ENCODE results near the gene TM4SF20.

TM4SF20 gene

GRCh38 chr2:227374158-227374557 lies 4.9 kb downstream of the TM4SF20 start:
- no peaks in the 10 kb centered on the region for H3K36me3 ChIP-seq (ENCODE audit: control insufficient read depth in 2 of 2, insufficient read depth in 1 of 2, low read length in 2 of 2)
- no peak overlapping the region for H3K27ac ChIP-seq (ENCODE audit: extremely low read depth, low read depth, low read length)
- POLR2A ChIA-PET: no interaction called here
- H3K4me1 ChIP-seq (ENCODE audit: control insufficient read depth, insufficient read depth, low read length): peaks cover 12% of the 10 kb centered on the region
- H3K4me3 ChIP-seq (ENCODE audit: low read depth, low read length): no peak overlapping the region
- H3K9me3 ChIP-seq (ENCODE audit: control insufficient read depth, insufficient read depth, low read depth, low read length): no peaks in the 10 kb centered on the region
- CTCF ChIA-PET: no interaction called here
- TF ChIP-seq REPIN1 (tag by site-specific recombination; IDR thresholded peaks at IDR 0.05; ENCODE audit: low read depth) (no peak), KLF1 (tag by site-specific recombination; IDR thresholded peaks at IDR 0.05) (no peak), ZNF223 (tag by site-specific recombination; IDR thresholded peaks at IDR 0.05) (no peak), ZNF433 (tag by site-specific recombination; IDR thresholded peaks at IDR 0.05; ENCODE audit: low read depth) (no peak)

- H3K27ac ChIP-seq (ENCODE audit: extremely low read depth, low read depth, low read length): no peak overlapping the region
- TF ChIP-seq BCL11B (tag by site-specific recombination; IDR thresholded peaks at IDR 0.05; ENCODE audit: low read depth) (no peak), ZNF777 (tag by site-specific recombination; IDR thresholded peaks at IDR 0.05; ENCODE audit: borderline replicate concordance) (no peak), ZNF211 (tag by site-specific recombination; IDR thresholded peaks at IDR 0.05; ENCODE audit: low read depth) (no peak), ZNF704 (tag by site-specific recombination; IDR thresholded peaks at IDR 0.05) (no peak), ZNF624 (tag by site-specific recombination; IDR thresholded peaks at IDR 0.05) (no peak), ZNF658 (tag by site-specific recombination; IDR thresholded peaks at IDR 0.05) (no peak), REPIN1 (tag by site-specific recombination; IDR thresholded peaks at IDR 0.05; ENCODE audit: low read depth) (no peak), GFI1B (tag by site-specific recombination; IDR thresholded peaks at IDR 0.05) (no peak), ZNF169 (tag by site-specific recombination; IDR thresholded peaks at IDR 0.05) (no peak), HOXD13 (CRISPR knock-in tag; IDR thresholded peaks at IDR 0.05; ENCODE audit: borderline replicate concordance) (no peak), ZNF791 (tag by site-specific recombination; IDR thresholded peaks at IDR 0.05) (no peak), PBX3 (CRISPR knock-in tag; IDR thresholded peaks at IDR 0.05) (no peak), ZNF394 (tag by site-specific recombination; IDR thresholded peaks at IDR 0.05; ENCODE audit: borderline replicate concordance) (no peak)
- POLR2A ChIA-PET: no interaction called here
- H3K36me3 ChIP-seq (ENCODE audit: control insufficient read depth in 2 of 2, insufficient read depth in 1 of 2, low read length in 2 of 2): no peaks in the 10 kb centered on the region
- CTCF ChIA-PET: interaction anchor here (0.9 kb wide), 1 partner anchor 393 kb away, joined by 3 read pairs; no protein-coding TSS in a partner anchor
- H3K9me3 ChIP-seq (ENCODE audit: control insufficient read depth, insufficient read depth, low read depth, low read length): no peaks in the 10 kb centered on the region
- H3K4me1 ChIP-seq (ENCODE audit: control insufficient read depth, insufficient read depth, low read length): peaks cover 12% of the 10 kb centered on the region
- H3K4me3 ChIP-seq (ENCODE audit: low read depth, low read length): no peak overlapping the region
These were observed 5.7 kb downstream of the TM4SF20 start for GRCh38 chr2:227373389-227373788.

GRCh38 chr2:227370791-227371312 lies 8.3 kb downstream of the TM4SF20 start:
- Histone ChIP-seq H3K4me1 (ENCODE audit: control insufficient read depth, insufficient read depth, low read length) (no peaks in the 10 kb centered on the region), H3K9me3 (ENCODE audit: control insufficient read depth, insufficient read depth, low read depth, low read length) (no peaks in the 10 kb centered on the region), H3K36me3 (ENCODE audit: control insufficient read depth in 2 of 2, insufficient read depth in 1 of 2, low read length in 2 of 2) (no peaks in the 10 kb centered on the region), H3K4me3 (ENCODE audit: low read depth, low read length) (no peak overlapping the region), H3K27ac (ENCODE audit: extremely low read depth, low read depth, low read length) (no peak overlapping the region)
- CTCF ChIA-PET: interaction anchor here (0.7 kb wide), 1 partner anchor 9 kb away, joined by 3 read pairs; the partner anchor contains the start of gene TM4SF20
- POLR2A ChIA-PET: no interaction called here
- TF ChIP-seq ZNF624 (tag by site-specific recombination; IDR thresholded peaks at IDR 0.05): no peak
- TF ChIP-seq ELK4 (IDR thresholded peaks at IDR 0.05; ENCODE audit: borderline replicate concordance, low read depth, low read length): no peak
- no peak for TF ChIP-seq EGR2 (tag by site-specific recombination; IDR thresholded peaks at IDR 0.05; ENCODE audit: low read depth)
- TF ChIP-seq KLF7 (tag by site-specific recombination; IDR thresholded peaks at IDR 0.05; ENCODE audit: borderline replicate concordance): no peak
- TF ChIP-seq KLF8 (tag by site-specific recombination; IDR thresholded peaks at IDR 0.05): no peak
- no peak for TF ChIP-seq ZNF354C (tag by site-specific recombination; IDR thresholded peaks at IDR 0.05; ENCODE audit: borderline replicate concordance, low read depth)
- no peak for TF ChIP-seq ZNF623 (tag by site-specific recombination; IDR thresholded peaks at IDR 0.05)
- no peak for TF ChIP-seq ZNF654 (tag by site-specific recombination; IDR thresholded peaks at IDR 0.05; ENCODE audit: low read depth)
- no peak for TF ChIP-seq MEIS1 (CRISPR knock-in tag; IDR thresholded peaks at IDR 0.05; ENCODE audit: borderline replicate concordance)
- TF ChIP-seq ZNF175 (tag by site-specific recombination; IDR thresholded peaks at IDR 0.05): no peak
- no peak for TF ChIP-seq ATF2 (tag by site-specific recombination; IDR thresholded peaks at IDR 0.05; ENCODE audit: low read depth)
- no peak for TF ChIP-seq ZNF202 (tag by site-specific recombination; IDR thresholded peaks at IDR 0.05; ENCODE audit: borderline replicate concordance)
- TF ChIP-seq ZFP69B (tag by site-specific recombination; IDR thresholded peaks at IDR 0.05): no peak
- TF ChIP-seq SALL2 (tag by site-specific recombination; IDR thresholded peaks at IDR 0.05; ENCODE audit: borderline replicate concordance): no peak

Data from HEK293 (cell line).